AG10803 (cell line): ENCODE results near the gene RRP1B.

Experiments used
- DNase-seq: peaks from one replicate; pipeline ENCODE4 v3.0.0; 2010; ENCODE audit warnings: low read depth
- H3K4me3 ChIP-seq: 2 replicates; pipeline ENCODE4 v1.5.1; 2011; ENCODE audit warnings: mild to moderate bottlenecking, low read length, control low read depth
- CTCF ChIP-seq: conservative IDR thresholded peaks from 2 replicates; pipeline ENCODE4 v1.5.1; 2011; ENCODE audit warnings: mild to moderate bottlenecking, low read length, control low read depth, inconsistent platforms

The RRP1B gene

GRCh38 chr21:43688906-43689305 is 29.5 kb downstream of the RRP1B start:
- DNase-seq, result no peak
- TF ChIP-seq CTCF, result no peak

GRCh38 chr21:43689556-43690337 is 30.4 kb downstream of the RRP1B start:
- H3K4me3 ChIP-seq, result no peak overlapping the region
- TF ChIP-seq CTCF, result no peak
- no peak for DNase-seq

More at GRCh38 chr21:43688906-43689305, 29.5 kb downstream of the RRP1B start:
- H3K4me3 ChIP-seq, result no peak overlapping the region

GRCh38 chr21:43690346-43690745 is 31.0 kb downstream of the RRP1B start:
- no peak overlapping the region for H3K4me3 ChIP-seq
- DNase-seq, result no peak
- no peak for TF ChIP-seq CTCF

- DNase-seq, result no peak
- no peak for TF ChIP-seq CTCF
- no peak overlapping the region for H3K4me3 ChIP-seq
Observed at GRCh38 chr21:43691086-43691795, 31.9 kb downstream of the RRP1B start.

GRCh38 chr21:43691801-43692200 is 32.4 kb downstream of the RRP1B start:
- DNase-seq, result no peak
- TF ChIP-seq CTCF, result no peak
- no peak overlapping the region for H3K4me3 ChIP-seq

GRCh38 chr21:43692949-43693348 is 33.6 kb downstream of the RRP1B start:
- DNase-seq, result no peak
- no peak overlapping the region for H3K4me3 ChIP-seq
- TF ChIP-seq CTCF, result no peak

- H3K4me3 ChIP-seq, result no peak overlapping the region
- TF ChIP-seq CTCF, result no peak
- DNase-seq, result no peak
Observed at GRCh38 chr21:43693981-43694380, 34.6 kb downstream of the RRP1B start.
